HUES48 (cell line): ENCODE measurements around the gene RSF1.

Experiments used
- H3K27ac ChIP-seq: one replicate; pipeline ENCODE4 v1.7.0; 2013; ENCODE audit warnings: low read depth, low read length, inconsistent platforms
- H3K27me3 ChIP-seq: 2 replicates; pipeline ENCODE4 v1.6.1; 2013; ENCODE audit warnings: mild to moderate bottlenecking, low read length; ENCODE audit not compliant: control insufficient read depth, insufficient read depth
- H3K36me3 ChIP-seq: 2 replicates; pipeline ENCODE4 v1.6.1; 2013; ENCODE audit warnings: low read length; ENCODE audit not compliant: control insufficient read depth, insufficient read depth
- H3K4me1 ChIP-seq: 2 replicates; pipeline ENCODE4 v1.6.1; 2013; ENCODE audit warnings: mild to moderate bottlenecking, low read length; ENCODE audit not compliant: control insufficient read depth, insufficient read depth
- H3K4me3 ChIP-seq: 2 replicates; pipeline ENCODE4 v1.5.1; 2013; ENCODE audit warnings: mild to moderate bottlenecking, low read depth, low read length
- H3K9ac ChIP-seq: 2 replicates; pipeline ENCODE4 v1.6.1; 2013; ENCODE audit warnings: mild to moderate bottlenecking, low read depth, low read length, moderate library complexity
- H3K9me3 ChIP-seq: 2 replicates; pipeline ENCODE4 v1.6.1; 2013; ENCODE audit warnings: low read length; ENCODE audit not compliant: control insufficient read depth, insufficient read depth

RSF1 gene

DNA sequence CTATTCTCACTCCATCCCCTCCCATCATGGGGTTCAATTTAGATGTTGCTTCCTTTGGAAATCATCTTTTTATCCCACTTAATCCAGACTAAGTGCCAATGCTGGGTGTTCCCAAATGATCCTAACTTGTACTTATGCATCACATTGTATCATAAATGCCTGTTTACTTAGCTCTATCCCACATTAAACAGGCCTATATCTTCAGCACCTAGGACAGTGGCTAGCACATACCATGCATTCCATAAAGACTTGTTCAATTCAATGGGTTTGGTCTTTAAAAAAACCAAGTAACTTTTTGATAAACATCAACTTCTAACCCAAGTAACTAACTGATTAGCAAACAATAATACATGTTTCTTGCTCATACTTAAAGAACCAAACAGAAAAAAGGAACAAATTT lies 40.6 kb downstream of the RSF1 start:
- Histone ChIP-seq H3K4me3 (no peak overlapping the region), H3K36me3 (no peaks in the 10 kb centered on the region), H3K27me3 (no peaks in the 10 kb centered on the region), H3K4me1 (peaks cover 3% of the 10 kb centered on the region), H3K9me3 (no peaks in the 10 kb centered on the region), H3K9ac (no peak overlapping the region), H3K27ac (no peak overlapping the region)

DNA sequence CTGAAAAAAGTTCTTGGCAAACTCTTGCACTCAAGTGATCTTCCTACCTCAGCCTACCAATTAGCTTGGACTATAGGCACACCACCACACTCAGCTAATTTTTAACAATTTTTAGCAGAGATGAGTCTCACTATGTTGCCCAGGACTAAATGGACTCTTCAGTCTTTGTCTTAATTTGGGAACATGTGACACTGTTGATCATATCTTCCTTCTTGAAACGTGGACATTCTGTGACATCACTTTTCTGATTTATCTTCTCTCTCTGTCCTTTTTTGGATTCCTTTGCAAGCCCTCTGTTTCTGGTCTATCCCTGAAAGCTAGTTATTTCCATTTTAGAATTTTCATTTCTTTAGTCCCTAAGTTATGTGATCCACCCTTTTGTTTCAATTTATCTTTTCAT lies 42.0 kb downstream of the RSF1 start:
- H3K27ac ChIP-seq = no peak overlapping the region
- peaks cover 3% of the 10 kb centered on the region for H3K4me1 ChIP-seq
- H3K36me3 ChIP-seq = no peaks in the 10 kb centered on the region
- H3K9ac ChIP-seq = no peak overlapping the region
- H3K4me3 ChIP-seq = no peak overlapping the region
- H3K9me3 ChIP-seq = no peaks in the 10 kb centered on the region
- no peaks in the 10 kb centered on the region for H3K27me3 ChIP-seq

DNA sequence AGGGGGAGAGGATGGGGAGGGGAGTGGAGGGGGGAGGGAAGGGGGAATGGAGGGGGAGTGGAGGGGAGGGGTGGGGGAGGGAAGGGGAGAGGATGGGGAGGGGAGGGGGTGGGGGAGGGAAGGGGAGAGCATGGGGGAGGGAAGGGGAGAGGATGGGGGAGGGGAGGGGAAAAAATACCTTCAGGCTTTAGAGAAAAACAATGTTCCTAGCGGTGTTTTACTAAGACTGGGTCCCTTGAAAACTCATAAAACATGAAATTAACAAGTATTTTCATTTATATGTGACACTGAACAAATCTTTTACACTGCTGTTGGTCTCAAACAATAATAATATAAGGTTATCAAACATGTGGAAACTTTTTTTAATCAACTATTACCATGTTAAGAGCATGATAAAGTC lies 42.4 kb downstream of the RSF1 start:
- Histone ChIP-seq H3K27me3 (no peaks in the 10 kb centered on the region), H3K27ac (no peak overlapping the region), H3K9ac (no peak overlapping the region), H3K4me3 (no peak overlapping the region), H3K4me1 (peaks cover 3% of the 10 kb centered on the region), H3K9me3 (no peaks in the 10 kb centered on the region), H3K36me3 (no peaks in the 10 kb centered on the region)

DNA sequence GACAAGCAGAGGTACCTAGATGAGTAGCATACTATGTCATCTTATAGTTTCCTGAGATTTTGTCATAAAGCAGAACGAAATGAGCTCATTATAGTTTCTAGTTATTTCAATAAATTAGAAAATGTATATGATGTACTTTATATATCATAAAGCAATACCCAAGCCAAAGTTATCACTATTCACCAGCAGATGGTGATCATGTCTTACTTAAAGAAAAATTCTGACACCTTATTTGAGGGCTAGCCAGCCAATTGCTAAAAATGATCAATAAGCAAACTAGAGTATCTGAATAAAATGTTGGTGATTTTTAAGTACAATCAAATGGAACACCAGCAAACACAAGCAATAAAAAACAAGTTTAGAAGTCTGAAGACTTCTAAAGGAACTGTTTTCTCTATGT lies 44.1 kb downstream of the RSF1 start:
- Histone ChIP-seq H3K9ac (no peak overlapping the region), H3K4me1 (peaks cover 3% of the 10 kb centered on the region), H3K9me3 (no peaks in the 10 kb centered on the region), H3K27ac (no peak overlapping the region), H3K4me3 (no peak overlapping the region), H3K27me3 (no peaks in the 10 kb centered on the region), H3K36me3 (no peaks in the 10 kb centered on the region)

DNA sequence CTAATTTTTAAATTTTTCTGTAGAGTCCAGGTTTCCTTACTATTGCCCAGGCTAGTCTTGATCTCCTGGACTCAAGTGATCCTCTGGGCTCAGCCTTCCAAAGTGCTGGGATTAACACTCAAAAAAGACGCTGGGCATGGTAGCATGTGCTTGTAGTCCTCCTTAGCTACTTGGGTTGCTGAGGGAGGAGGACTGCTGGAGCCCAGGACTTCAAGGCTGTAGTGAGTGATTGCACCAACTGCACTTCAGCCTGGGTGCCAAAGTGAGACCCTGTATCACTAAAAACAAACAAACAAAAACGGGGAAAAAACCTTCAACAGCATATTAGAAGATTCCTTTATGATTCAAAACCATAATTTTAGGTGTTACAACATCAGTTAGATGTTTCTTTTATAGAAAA lies 44.6 kb downstream of the RSF1 start:
- Histone ChIP-seq H3K4me1 (peaks cover 7% of the 10 kb centered on the region), H3K27ac (no peak overlapping the region), H3K27me3 (no peaks in the 10 kb centered on the region), H3K36me3 (no peaks in the 10 kb centered on the region), H3K9ac (no peak overlapping the region), H3K4me3 (no peak overlapping the region), H3K9me3 (no peaks in the 10 kb centered on the region)

DNA sequence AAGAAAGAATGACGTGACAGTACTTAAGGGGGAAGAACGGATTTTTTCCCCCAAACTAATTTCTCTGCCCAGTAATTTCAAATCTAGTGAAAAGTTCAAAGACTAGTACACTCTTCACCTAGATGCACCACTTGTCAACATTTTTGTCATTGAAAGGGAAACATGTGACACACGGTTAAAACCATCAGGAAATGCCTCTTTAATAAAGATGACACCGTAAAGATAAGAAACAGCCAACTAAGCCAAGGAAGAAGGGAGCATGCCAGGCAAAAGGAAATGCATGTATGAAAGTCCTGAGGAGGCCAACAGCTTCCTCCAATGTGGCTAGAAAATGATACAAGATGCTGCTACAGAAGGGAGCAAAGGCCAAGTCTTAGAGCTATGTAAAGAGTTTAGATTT lies 49.4 kb downstream of the RSF1 start:
- H3K9ac ChIP-seq = no peak overlapping the region
- H3K9me3 ChIP-seq = no peaks in the 10 kb centered on the region
- H3K4me1 ChIP-seq = peaks cover 9% of the 10 kb centered on the region; the same call in 1 of the 2 replicates
- no peaks in the 10 kb centered on the region for H3K27me3 ChIP-seq
- no peaks in the 10 kb centered on the region for H3K36me3 ChIP-seq
- H3K4me3 ChIP-seq = no peak overlapping the region
- H3K27ac ChIP-seq = no peak overlapping the region

DNA sequence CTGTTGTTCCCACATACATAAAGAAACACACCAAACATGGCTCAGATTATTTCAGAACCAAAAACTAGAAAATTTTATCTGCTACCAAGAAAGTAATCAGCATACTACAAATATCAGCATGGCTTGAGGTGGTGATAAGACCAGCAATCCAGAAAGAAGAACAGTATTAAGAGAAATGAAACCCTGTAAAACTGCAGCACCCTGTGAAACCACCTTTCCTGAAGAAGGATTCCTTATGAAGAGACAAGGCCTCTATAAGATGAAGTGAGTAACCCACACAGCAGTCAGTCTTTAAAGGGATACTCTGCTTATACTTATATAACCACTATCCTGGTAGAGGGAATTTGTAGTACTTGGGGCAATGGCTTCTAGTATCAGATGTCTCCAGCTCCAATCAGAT lies 49.9 kb downstream of the RSF1 start:
- H3K9ac ChIP-seq = no peak overlapping the region
- no peaks in the 10 kb centered on the region for H3K36me3 ChIP-seq
- H3K27ac ChIP-seq = no peak overlapping the region
- H3K27me3 ChIP-seq = no peaks in the 10 kb centered on the region
- H3K9me3 ChIP-seq = no peaks in the 10 kb centered on the region
- H3K4me1 ChIP-seq = peaks cover 9% of the 10 kb centered on the region; the same call in 1 of the 2 replicates
- no peak overlapping the region for H3K4me3 ChIP-seq

DNA sequence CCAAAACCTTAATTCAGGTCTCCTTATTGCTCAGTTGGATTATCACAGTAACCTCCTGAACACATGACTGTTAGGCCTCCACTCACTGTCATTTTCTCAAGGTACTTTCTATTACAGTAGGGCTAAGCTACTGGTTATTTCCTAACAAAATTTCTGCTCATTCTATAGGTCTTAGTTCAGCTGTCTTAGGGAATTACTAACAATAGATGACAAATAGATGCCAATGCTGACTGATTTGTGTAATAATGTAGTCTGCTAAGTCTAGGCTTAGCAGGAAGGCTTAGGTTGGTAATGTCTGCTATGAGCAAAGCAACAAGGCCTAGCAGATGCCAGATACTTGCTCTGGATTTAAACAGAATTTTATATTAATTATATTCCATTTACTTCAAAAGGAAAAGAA lies 58.1 kb downstream of the RSF1 start:
- no peak overlapping the region for H3K27ac ChIP-seq
- H3K4me1 ChIP-seq = 0 out of 2 replicates have a peak, but pooled peaks cover 5% of the 10 kb centered on the region
- H3K9ac ChIP-seq = no peak overlapping the region

DNA sequence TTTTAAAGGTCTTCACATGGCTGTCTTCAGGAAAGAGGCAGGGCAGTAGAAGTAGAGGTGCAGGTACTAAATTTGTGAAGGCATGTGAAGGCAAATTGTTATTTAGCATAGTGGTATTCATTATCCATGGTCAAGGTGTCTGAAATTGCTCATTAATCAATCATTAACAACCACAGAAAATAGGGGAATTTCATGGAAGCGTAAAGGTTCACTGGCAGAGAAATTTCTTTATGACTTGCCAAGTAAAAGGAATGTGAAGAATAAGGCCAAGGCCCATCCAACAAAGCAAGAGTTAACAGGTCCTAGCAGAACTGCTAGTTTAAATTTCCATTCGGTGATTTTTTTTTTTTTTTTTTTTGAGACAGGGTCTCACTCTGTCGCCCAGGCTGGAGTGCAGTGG lies 59.0 kb downstream of the RSF1 start:
- Histone ChIP-seq H3K27ac (no peak overlapping the region), H3K9me3 (no peaks in the 10 kb centered on the region), H3K4me1 (0 out of 2 replicates have a peak, but pooled peaks cover 1% of the 10 kb centered on the region), H3K27me3 (no peaks in the 10 kb centered on the region), H3K36me3 (peaks cover 48% of the 10 kb centered on the region), H3K9ac (no peak overlapping the region), H3K4me3 (no peak overlapping the region)

More for the DNA sequence above, 58.1 kb downstream of the RSF1 start:
- no peaks in the 10 kb centered on the region for H3K27me3 ChIP-seq
- peaks cover 48% of the 10 kb centered on the region for H3K36me3 ChIP-seq
- no peaks in the 10 kb centered on the region for H3K9me3 ChIP-seq
- H3K4me3 ChIP-seq = no peak overlapping the region

DNA sequence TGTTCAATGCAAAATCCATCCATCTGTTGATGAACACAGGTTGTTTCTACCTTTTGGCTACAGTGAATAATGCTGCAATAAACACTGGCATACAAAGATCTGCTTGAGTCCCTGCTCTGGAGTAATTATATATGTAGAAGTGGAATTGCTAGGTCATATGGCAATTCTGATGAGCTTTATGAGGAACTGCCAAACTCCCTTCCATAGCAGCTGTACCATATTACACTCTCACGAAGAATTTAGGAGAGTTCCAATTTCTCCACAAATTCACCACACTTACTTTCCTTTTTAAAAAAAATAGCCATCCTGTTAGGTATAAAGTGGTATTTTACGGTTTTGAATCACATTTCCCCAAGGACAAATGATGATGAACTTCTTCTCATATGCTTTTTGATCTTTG lies 62.2 kb downstream of the RSF1 start:
- H3K27ac ChIP-seq = no peak overlapping the region
- H3K9ac ChIP-seq = no peak overlapping the region
- H3K36me3 ChIP-seq = peaks cover 43% of the 10 kb centered on the region
- H3K4me1 ChIP-seq = peaks cover 9% of the 10 kb centered on the region
- no peaks in the 10 kb centered on the region for H3K9me3 ChIP-seq
- H3K27me3 ChIP-seq = no peaks in the 10 kb centered on the region
- no peak overlapping the region for H3K4me3 ChIP-seq

DNA sequence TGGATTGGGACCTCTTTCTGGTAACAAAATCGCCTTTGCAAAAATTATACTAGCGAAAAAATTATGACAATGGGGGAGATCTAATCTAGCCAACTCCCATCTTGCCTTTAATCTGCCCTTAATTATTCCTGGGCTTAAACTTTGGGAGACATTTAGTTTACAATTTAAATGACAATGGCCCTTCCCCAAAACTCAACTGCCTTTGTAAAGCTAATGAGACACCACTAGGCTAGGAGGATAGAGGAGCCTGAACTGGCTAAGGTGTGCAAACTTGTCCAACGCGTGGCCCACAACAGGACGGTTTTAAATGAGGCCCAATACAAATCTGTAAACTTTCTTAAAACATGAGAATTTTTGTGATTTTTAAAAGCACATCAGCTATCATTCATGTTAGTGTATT lies 67.3 kb downstream of the RSF1 start:
- H3K36me3 ChIP-seq = peaks cover 11% of the 10 kb centered on the region

DNA sequence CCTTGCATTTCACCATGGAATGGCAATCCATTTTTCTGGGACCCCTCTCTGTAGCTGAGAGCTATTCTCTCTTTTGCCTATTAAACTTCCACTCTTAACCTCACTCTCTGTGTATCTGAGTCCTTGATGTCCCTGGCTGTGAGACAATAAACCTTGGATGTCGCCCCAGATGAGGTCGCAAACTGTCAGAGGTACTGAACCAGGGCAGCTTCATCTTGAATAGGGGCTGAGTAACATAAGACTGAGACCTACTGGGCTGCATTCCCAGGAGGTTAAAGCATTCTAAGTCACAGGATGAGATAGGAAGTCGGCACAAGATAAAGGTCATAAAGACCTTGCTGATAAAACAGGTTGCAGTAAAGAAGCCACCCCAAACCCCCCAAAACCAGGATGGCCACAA lies 68.0 kb downstream of the RSF1 start:
- no peaks in the 10 kb centered on the region for H3K27me3 ChIP-seq
- peak overlapping the region; percentile 87 for H3K27ac ChIP-seq
- H3K9me3 ChIP-seq = no peaks in the 10 kb centered on the region
- peak overlapping the region; percentile 30; the same call in 1 of the 2 replicates for H3K9ac ChIP-seq
- peaks cover 54% of the 10 kb centered on the region for H3K4me1 ChIP-seq
- peak overlapping the region; percentile 39 for H3K4me3 ChIP-seq
- peaks cover 8% of the 10 kb centered on the region for H3K36me3 ChIP-seq

More for the DNA sequence above, 67.3 kb downstream of the RSF1 start:
- H3K27ac ChIP-seq = peak overlapping the region; percentile 87
- H3K9me3 ChIP-seq = no peaks in the 10 kb centered on the region
- peak overlapping the region; percentile 40 for H3K4me3 ChIP-seq
- 0 out of 2 replicates have a peak overlapping the region, but pooled peaks have one; percentile 16 for H3K9ac ChIP-seq
- H3K27me3 ChIP-seq = no peaks in the 10 kb centered on the region
- H3K4me1 ChIP-seq = peaks cover 47% of the 10 kb centered on the region
